Caco-2 (cell line): ENCODE data around the gene CCDC63. TPM values are rescaled to one million over a fixed set of nuclear protein-coding genes. Genes with fewer than 3 reads are reported as not detected.

Experiments
- BruUV-seq: library from RNA; stranded (reverse); fragments of 400-500 nt; replicated peaks from 2 replicates; lab custom pipeline; 2021; lab: Mats Ljungman, UMichigan
- CTCF ChIA-PET: fragments of 300-600 bp; sonication (Branson Sonifier 250); formaldehyde crosslinking; loops from one replicate; lab custom pipeline; 2022; ENCODE audit warnings: antibody characterized with exemption; lab: Charles Lee
- POLR2A ChIA-PET: fragments of 300-600 bp; sonication (Branson Sonifier 250); formaldehyde crosslinking; loops from one replicate; lab custom pipeline; 2022; ENCODE audit warnings: antibody characterized with exemption; lab: Charles Lee
- DNase-seq, 2 experiments: peaks; one replicate each; pipeline versions ENCODE4 v3.0.0 to v3.0.0-alpha.2; 2020 to 2022
- H3K27me3 ChIP-seq: replicated peaks from 2 replicates; pipeline ENCODE4 v1.6.0; 2011; ENCODE audit warnings: low read length; ENCODE audit not compliant: control insufficient read depth, insufficient read depth
- H3K36me3 ChIP-seq: 2 replicates; pipeline ENCODE4 v1.5.1; 2011; ENCODE audit warnings: low read length; ENCODE audit not compliant: control insufficient read depth, insufficient read depth
- H3K4me1 ChIP-seq: fragments of 250-450 bp; sonication (Bioruptor Pico); 2 replicates; pipeline ENCODE4 v1.5.1; 2020; ENCODE audit warnings: mild to moderate bottlenecking
- H3K4me3 ChIP-seq: 2 replicates; pipeline ENCODE4 v1.5.1; 2011; ENCODE audit warnings: low read depth, mild to moderate bottlenecking, control low read depth, low read length
- H3K9me3 ChIP-seq: fragments of 250-450 bp; sonication (Bioruptor Pico); 2 replicates; pipeline ENCODE4 v1.5.1; 2020; ENCODE audit warnings: mild to moderate bottlenecking, moderate library complexity
- H3K27ac Mint-ChIP-seq: one replicate; pipeline ENCODE4 v1.8.0; 2022; ENCODE audit warnings: mixed read lengths; ENCODE audit not compliant: unreplicated experiment
- H3K27me3 Mint-ChIP-seq: one replicate; pipeline ENCODE4 v1.8.0; 2022; ENCODE audit warnings: mixed read lengths; ENCODE audit not compliant: insufficient read depth, unreplicated experiment
- H3K36me3 Mint-ChIP-seq: one replicate; pipeline ENCODE4 v1.8.0; 2022; ENCODE audit warnings: mild to moderate bottlenecking, mixed read lengths; ENCODE audit not compliant: insufficient read depth, unreplicated experiment
- H3K4me1 Mint-ChIP-seq: one replicate; pipeline ENCODE4 v1.8.0; 2022; ENCODE audit warnings: low read depth, mixed read lengths; ENCODE audit not compliant: unreplicated experiment
- H3K4me3 Mint-ChIP-seq: one replicate; pipeline ENCODE4 v1.8.0; 2022; ENCODE audit warnings: mild to moderate bottlenecking, moderate library complexity, mixed read lengths; ENCODE audit not compliant: unreplicated experiment
- H3K9me3 Mint-ChIP-seq: one replicate; pipeline ENCODE4 v1.8.0; 2022; ENCODE audit warnings: mixed read lengths; ENCODE audit not compliant: unreplicated experiment
- intact Hi-C: fragments of 100-400 bp; cut with micrococcal nuclease; formaldehyde crosslinking; loops from one replicate; pipeline ENCODE4 v1.10.0; 2022; ENCODE audit not compliant: unreplicated experiment
- total RNA-seq: library from RNA; stranded (reverse); gene quantifications from 2 replicates; pipeline ENCODE4 v1.2.3, GENCODE V29; 2022
- TF ChIP-seq, protein P1 (sequence below), 2 experiments: fragments of 200-600 bp in 1 of 2; IDR thresholded peaks; 1 replicate in 1 of 2; 2 replicates in 1 of 2; pipeline versions ENCODE4 v1.5.1 to v1.8.0; 2011 to 2022; ENCODE audit warnings: antibody characterized with exemption in 1 of 2, control low read depth in 1 of 2, inconsistent platforms in 1 of 2, low read depth in 1 of 2, low read length in 1 of 2, mild to moderate bottlenecking in 1 of 2, moderate library complexity in 1 of 2; ENCODE audit not compliant: insufficient read depth in 1 of 2, severe bottlenecking in 1 of 2, unreplicated experiment in 1 of 2

The CCDC63 gene
- total RNA-seq, 1 experiment from 2014 or later, result not detected

DNA sequence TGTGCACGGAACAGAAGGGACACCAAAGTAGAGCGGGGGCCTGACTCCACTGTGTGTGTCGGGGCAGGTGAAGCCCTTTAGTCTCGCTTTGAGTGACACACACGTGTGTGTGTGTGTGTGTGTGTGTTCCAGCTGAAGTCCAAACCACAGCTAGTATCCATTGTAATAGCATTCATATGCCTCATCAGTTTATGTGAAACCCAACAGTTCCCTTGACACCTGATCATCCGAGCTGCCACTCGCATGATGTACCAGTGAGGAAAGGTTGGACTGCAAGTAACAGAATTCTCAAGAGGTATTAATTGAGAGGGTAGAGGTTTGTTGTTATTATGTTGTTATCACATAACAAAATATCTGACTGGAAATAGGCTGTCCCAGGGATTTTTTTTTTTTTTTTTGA lies 16.4 kb downstream of the CCDC63 start:
- no peaks in the 10 kb centered on the region for H3K4me1 ChIP-seq
- H3K27me3 Mint-ChIP-seq, result peaks cover 2% of the 10 kb centered on the region
- no peak overlapping the region for H3K4me3 ChIP-seq
- no TSS peak for BruUV-seq
- no peaks in the 10 kb centered on the region for H3K9me3 ChIP-seq
- H3K4me3 Mint-ChIP-seq, result no peak overlapping the region
- ChIA-PET CTCF (no interaction called here), POLR2A (no interaction called here)
- TF ChIP-seq, protein P1, sequence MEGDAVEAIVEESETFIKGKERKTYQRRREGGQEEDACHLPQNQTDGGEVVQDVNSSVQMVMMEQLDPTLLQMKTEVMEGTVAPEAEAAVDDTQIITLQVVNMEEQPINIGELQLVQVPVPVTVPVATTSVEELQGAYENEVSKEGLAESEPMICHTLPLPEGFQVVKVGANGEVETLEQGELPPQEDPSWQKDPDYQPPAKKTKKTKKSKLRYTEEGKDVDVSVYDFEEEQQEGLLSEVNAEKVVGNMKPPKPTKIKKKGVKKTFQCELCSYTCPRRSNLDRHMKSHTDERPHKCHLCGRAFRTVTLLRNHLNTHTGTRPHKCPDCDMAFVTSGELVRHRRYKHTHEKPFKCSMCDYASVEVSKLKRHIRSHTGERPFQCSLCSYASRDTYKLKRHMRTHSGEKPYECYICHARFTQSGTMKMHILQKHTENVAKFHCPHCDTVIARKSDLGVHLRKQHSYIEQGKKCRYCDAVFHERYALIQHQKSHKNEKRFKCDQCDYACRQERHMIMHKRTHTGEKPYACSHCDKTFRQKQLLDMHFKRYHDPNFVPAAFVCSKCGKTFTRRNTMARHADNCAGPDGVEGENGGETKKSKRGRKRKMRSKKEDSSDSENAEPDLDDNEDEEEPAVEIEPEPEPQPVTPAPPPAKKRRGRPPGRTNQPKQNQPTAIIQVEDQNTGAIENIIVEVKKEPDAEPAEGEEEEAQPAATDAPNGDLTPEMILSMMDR (IDR thresholded peaks at IDR 0.05; ENCODE audit: insufficient read depth in 1 of 2, low read depth in 1 of 2, low read length in 1 of 2, severe bottlenecking in 1 of 2, unreplicated experiment in 1 of 2), result no peak
- intact Hi-C loops, result no loop called here
- H3K9me3 Mint-ChIP-seq, result no peaks in the 10 kb centered on the region
- no peaks in the 10 kb centered on the region for H3K4me1 Mint-ChIP-seq
- no peak overlapping the region for H3K27ac Mint-ChIP-seq
- H3K27me3 ChIP-seq, result no peaks in the 10 kb centered on the region
- H3K36me3 Mint-ChIP-seq, result no peaks in the 10 kb centered on the region
- DNase-seq, result no peak
- H3K36me3 ChIP-seq, result no peaks in the 10 kb centered on the region

DNA sequence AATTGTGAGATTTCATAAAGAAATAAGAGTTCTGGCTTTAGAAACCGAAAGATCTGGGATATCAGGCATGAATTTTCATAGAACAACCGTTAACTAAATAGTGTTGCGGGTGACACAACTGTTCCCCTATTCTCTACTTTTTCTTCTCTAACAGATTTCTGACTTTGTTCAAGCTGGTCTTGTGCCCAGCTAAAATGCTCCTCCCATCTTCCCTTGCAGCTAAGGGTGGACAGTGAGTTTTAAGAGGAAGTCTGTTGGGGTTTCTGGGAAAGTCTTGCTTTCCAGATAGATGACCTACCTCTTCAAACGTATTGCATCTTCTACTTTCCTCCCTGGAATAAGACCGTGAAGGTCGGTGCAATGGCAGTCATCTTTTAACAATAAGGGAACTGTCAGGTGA lies 18.7 kb downstream of the CCDC63 start:
- CTCF ChIA-PET, result no interaction called here
- intact Hi-C loops, result no loop called here
- POLR2A ChIA-PET, result no interaction called here
- DNase-seq, result no peak
- no peak overlapping the region for H3K27ac Mint-ChIP-seq
- BruUV-seq, result no TSS peak
- H3K9me3 ChIP-seq, result no peaks in the 10 kb centered on the region
- H3K4me1 ChIP-seq, result no peaks in the 10 kb centered on the region
- H3K4me3 Mint-ChIP-seq, result no peak overlapping the region
- no peaks in the 10 kb centered on the region for H3K36me3 Mint-ChIP-seq
- TF ChIP-seq, protein P1 (IDR thresholded peaks at IDR 0.05; ENCODE audit: insufficient read depth in 1 of 2, low read depth in 1 of 2, low read length in 1 of 2, severe bottlenecking in 1 of 2, unreplicated experiment in 1 of 2), result no peak
- H3K9me3 Mint-ChIP-seq, result no peaks in the 10 kb centered on the region
- H3K27me3 ChIP-seq, result no peaks in the 10 kb centered on the region
- no peaks in the 10 kb centered on the region for H3K4me1 Mint-ChIP-seq
- peaks cover 2% of the 10 kb centered on the region for H3K27me3 Mint-ChIP-seq
- no peak overlapping the region for H3K4me3 ChIP-seq
- no peaks in the 10 kb centered on the region for H3K36me3 ChIP-seq

DNA sequence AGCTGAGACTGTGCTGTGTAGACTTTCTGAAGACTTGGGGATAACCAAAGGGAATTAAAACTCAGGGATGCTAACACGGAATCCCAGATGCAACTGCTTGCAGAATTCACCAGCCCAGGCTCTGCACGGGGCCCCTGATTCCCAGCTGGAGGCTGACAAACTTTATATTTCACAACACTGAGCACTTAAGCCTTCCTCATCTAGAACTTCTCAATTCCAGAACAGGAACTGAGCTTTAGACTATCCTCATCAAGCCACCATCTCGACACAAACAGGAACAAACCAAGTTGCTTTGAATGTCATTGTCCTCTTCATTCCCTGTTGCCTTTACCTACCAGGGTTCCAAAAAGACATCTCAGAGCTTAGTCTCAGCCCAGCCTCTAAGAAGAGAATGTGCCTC lies 22.2 kb downstream of the CCDC63 start:
- no TSS peak for BruUV-seq
- Mint-ChIP-seq H3K9me3 (no peaks in the 10 kb centered on the region), H3K27me3 (peaks cover 5% of the 10 kb centered on the region), H3K4me3 (no peak overlapping the region), H3K27ac (no peak overlapping the region), H3K4me1 (no peaks in the 10 kb centered on the region), H3K36me3 (no peaks in the 10 kb centered on the region)
- DNase-seq, result no peak
- no peaks in the 10 kb centered on the region for H3K9me3 ChIP-seq
- no peaks in the 10 kb centered on the region for H3K4me1 ChIP-seq
- no peaks in the 10 kb centered on the region for H3K36me3 ChIP-seq
- ChIA-PET POLR2A (no interaction called here), CTCF (no interaction called here)
- TF ChIP-seq, protein P1 (IDR thresholded peaks at IDR 0.05; ENCODE audit: insufficient read depth in 1 of 2, low read depth in 1 of 2, low read length in 1 of 2, severe bottlenecking in 1 of 2, unreplicated experiment in 1 of 2), result no peak
- no peaks in the 10 kb centered on the region for H3K27me3 ChIP-seq
- intact Hi-C loops, result no loop called here
- H3K4me3 ChIP-seq, result no peak overlapping the region
